Activated CD8-positive, alpha-beta memory T cell treated with anti-CD3 and anti-CD28 coated beads for 36 hours (primary cell): ENCODE data around the gene DCANP1. TPM values are rescaled to one million over a fixed set of nuclear protein-coding genes. Genes with fewer than 3 reads are reported as not detected.

Experiments
- CTCF ChIA-PET: fragments of 350-600 bp; sonication (Branson Sonifier 250); formaldehyde crosslinking; loops from one replicate; lab custom pipeline; 2021; ENCODE audit warnings: antibody characterized with exemption; lab: Charles Lee
- POLR2A ChIA-PET: fragments of 350-600 bp; sonication (Branson Sonifier 250); formaldehyde crosslinking; loops from one replicate; lab custom pipeline; 2021; ENCODE audit warnings: antibody characterized with exemption; lab: Charles Lee
- total RNA-seq, 2 experiments: library from RNA; stranded (reverse); gene quantifications; one replicate each; pipeline ENCODE4 v1.2.3, GENCODE V29; 2021

Gene DCANP1
- total RNA-seq, 2 experiments from 2014 or later, result not detected

DNA sequence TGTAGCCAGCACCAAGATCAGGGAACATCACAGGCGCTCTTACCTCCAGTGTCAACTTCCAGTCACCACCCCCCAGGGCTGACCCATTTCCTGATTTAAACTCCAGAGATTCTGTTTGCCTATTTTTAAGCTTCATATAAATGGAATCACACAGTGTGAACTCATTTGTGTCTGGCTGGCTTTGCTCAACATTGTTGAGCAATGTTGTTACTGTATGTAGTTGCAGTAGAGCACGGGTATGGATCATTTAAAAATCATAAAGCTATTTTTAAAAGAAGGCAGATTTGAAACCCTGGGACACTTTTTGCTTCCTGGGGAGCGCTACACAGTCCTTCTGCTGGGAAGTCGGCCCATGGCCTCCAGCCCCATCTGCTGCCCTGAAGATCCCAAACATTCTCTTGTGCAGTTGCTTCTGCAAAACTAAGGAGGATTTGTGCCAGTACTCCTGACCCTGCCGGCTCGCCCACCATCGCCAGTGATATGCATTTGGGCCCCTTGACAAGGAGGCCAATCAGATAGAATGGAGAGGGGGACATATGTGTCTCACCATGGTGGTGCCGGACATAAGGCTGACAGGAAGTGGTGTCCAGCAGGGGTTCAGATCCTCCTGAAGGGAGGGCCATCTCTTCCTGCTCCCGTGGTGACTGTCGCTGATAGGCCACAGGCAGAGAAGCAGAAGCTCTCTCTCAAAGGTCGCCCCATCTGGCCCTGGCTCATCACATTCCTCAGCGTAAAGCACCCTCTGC lies 13.3 kb downstream of the DCANP1 start:
- POLR2A ChIA-PET, result no interaction called here
- CTCF ChIA-PET, result no interaction called here

DNA sequence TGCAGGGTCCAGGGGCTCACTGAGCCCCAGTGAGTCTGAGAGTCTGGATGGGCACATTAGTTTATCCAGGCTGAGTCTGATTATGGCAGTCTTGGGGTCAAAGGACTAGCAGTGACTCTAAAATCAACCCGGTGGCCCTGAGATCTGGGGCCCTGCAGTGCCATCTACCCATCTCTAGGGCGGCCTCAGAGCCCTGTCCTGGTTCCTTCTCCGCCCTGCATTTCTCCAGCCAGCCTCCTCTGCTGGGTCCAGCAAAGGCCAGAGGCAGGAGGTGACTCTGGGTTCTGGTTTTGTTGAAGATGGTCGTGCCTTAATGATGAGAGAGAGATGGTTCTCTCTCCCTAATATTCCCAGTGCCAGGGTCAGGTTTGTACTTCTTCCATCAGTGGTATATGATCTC lies 15.0 kb downstream of the DCANP1 start:
- ChIA-PET CTCF (no interaction called here), POLR2A (no interaction called here)

DNA sequence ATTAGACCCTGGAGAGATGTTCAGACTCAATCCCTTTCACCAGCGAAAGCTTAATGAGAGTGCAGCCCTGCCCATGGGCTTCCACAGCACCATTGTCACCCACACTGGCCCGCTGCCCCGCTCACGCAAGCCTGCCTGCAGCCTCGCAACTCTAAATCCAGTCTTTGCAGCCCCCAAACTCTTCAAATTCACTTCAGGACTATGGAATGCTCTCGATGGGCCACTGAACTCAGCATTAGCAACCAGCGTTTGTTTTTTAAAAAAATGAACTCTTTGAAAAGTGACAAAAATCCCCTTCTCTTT lies 17.1 kb downstream of the DCANP1 start:
- ChIA-PET POLR2A (no interaction called here), CTCF (interaction anchor here (0.6 kb wide), 1 partner anchor 702 kb away, joined by 4 read pairs; no protein-coding TSS in a partner anchor)

DNA sequence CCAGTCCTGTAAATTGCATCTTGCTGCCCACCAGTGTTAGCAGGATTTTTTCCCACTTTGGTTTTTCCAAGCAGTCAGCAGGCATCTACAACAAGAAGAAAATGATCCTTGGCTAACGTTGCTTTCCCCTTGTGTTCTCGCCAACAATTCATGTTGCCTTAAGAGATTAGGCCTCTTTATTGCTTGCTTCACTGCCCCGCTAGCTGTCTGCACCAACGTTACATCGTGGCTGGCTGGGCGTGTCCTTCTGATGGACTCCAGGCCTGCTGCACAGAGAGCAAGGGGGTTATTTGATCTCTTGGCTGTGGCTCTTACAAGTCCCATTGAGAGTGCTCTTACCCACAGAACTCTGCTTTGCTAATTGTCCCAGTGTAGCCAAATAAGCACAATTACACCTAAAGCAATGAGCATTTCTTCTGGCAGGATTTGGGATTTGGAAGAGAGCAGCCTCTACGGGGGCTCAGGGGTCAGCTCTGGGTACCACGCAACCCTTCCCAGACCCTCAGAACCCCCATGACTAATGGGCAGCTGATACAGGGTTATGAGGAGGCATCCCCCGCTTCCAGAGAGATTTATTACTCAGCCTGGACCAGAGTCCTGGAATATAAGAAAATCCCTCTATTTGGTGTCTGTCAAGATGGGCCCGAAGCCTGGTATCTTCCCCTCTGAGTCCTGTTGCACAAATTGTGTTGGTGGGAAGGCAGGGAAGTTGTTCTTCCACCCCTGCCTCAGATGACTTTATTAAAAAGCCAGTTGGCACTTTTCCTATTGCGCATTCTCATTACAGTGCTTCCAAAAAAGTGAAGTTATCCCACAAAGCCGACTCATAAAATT lies 17.6 kb downstream of the DCANP1 start:
- ChIA-PET CTCF (interaction anchor here (0.6 kb wide), 1 partner anchor 702 kb away, joined by 4 read pairs; no protein-coding TSS in a partner anchor), POLR2A (no interaction called here)

DNA sequence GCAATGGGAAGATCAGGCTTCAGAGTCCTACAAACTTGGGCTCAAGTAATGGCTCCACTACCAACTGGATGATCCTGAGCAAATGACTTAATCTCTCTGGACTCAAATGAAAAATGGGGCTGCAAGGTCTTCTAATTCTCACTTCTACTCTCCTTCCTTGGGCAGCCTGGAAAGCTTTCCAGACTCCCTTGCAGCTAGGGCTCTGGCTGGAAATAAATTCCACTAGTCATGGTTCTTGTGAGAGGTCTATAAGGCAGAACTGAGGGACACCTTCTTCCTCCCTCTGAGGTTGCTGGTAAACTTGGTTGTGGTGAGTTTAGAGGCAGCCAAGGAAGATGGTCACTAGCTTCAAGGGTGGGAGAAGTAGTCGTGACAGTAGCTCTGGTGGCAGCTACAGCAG lies 18.6 kb downstream of the DCANP1 start:
- POLR2A ChIA-PET, result no interaction called here
- CTCF ChIA-PET, result no interaction called here

DNA sequence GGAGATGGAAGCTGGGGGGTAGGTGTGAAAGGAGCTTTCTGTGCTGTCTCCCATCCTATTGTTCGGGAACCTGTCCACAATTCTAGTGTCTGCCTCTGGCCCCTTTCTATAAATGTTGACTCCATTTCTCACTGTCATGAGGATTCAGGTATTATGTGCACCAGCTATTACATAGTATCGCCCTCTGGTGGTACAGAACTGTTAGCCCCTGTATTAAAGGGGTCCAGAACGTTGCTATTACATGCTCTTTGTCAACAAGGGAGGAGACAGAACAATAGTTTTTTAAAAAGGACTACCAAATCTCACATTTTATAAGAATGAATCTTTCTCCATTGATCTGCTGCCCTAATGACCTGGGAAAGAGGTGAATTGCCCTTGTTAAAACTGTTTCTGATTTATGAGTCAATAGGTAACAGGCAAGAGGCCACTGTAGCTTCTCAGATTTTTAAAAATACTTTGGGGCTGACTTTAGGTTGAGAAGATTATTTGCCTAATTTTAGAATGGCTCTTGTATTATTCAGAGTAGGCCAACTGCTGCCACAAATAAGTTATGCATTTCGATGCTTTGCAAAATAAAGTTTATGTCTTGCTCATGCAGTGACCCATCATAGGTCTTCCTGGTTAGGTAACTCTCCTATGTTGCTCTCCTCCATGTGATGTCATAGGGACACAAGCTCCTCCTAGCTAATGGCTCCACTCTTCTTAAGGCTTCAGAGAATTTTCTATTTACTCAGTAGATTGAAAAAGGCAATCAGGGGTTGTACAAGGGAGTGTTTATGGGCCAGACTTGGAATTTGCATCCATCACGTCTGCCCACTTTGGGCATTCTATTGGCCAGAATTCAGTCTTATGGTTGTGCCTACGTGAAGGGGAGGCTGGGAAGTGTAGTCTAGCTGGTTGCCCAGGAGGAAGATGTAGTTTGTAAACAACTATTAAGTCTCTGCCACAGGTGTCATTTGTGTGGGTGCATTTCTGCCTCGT lies 20.8 kb downstream of the DCANP1 start:
- POLR2A ChIA-PET, result no interaction called here

DNA sequence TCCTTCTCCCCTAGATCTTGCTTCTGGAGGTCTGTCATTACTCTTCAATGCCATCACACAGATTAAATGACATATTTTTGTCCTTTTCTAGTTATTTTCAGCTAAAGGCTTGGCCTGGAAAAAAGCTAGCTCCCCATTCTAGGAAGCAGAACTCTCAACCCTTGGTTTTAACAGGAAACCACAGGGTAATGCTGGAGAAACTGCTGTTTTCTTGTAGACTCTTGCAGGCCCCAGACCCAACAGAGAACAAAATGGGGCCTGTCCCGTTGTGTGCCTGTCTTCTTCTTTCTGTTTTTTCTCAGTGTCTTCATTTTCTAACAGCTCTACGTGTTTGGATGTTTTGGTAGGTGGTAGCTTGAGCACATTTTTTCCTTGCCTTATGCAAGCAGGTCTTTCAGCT lies 21.5 kb downstream of the DCANP1 start:
- CTCF ChIA-PET, result interaction anchor here (0.6 to 1.7 kb wide), 3 partner anchors 12 to 27 kb away, joined by 3 to 5 read pairs (median 5); no protein-coding TSS in a partner anchor
- POLR2A ChIA-PET, result no interaction called here

More for the DNA sequence above, 20.8 kb downstream of the DCANP1 start:
- CTCF ChIA-PET, result interaction anchor here (0.6 to 1.7 kb wide), 3 partner anchors 11 to 28 kb away, joined by 3 to 5 read pairs (median 5); no protein-coding TSS in a partner anchor

DNA sequence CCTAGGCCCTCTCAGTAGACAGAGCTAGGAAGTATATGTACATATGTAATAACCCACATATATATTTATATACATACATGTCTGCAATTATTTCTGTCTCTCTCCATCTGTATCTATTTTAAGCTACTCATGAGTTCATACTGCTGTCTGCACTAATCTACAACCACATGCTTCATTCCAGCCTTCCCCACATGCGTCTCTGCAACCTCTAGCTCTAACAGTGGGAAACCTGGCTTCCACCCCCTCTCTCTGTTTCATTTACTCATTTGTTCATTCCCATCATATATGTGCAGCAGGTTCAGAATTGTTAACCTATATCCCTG lies 23.3 kb downstream of the DCANP1 start:
- CTCF ChIA-PET, result no interaction called here
- POLR2A ChIA-PET, result no interaction called here

DNA sequence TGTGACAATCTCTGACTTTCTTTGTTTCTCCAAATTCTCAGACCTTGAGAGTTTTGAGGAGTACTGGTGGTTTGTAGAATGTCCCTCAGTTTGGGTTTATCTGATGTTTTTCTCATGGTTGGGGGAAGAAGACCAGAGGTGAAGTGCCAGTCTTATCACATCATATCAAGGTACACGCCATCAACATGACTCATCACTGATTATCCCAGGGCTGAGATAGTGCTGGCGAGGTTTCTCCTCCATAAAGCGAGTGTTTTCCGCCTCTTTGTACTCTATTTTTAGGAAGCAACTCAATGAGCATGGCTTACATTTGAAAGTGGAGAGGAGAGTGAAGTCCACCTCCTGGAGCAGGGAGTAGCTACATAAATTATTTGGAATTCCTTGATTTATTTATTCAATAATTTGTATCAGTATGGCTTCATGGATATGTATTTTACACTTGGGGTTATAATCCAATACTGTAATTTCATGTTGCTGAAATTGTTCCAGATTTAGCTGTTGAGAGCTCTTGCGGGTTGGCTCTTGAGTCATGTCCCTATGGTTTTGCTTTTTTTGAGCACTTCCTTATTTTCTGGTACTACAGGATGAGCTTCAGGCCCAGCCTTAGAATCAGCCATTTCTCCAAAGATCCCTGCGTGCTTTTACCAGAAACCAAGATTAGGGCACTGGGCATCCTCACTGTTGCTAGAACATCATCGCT lies 23.9 kb downstream of the DCANP1 start:
- ChIA-PET POLR2A (no interaction called here), CTCF (no interaction called here)

DNA sequence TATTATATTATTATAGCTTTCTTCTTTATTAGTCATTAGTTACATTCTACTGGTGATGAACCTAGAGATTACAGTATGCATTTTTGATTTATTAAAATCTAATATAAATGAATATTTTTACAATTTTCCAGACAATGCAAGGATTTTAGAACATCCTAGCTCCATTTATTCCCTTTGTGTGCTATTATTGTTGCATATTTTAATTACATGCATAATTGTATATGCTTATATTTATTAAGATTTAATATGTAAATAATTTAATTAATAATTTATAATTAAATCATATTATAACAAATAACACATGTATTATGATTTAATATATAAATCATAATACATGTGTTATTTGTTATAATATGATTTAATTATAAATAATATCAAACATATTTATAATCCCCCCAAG lies 24.7 kb downstream of the DCANP1 start:
- CTCF ChIA-PET, result no interaction called here
- POLR2A ChIA-PET, result no interaction called here

DNA sequence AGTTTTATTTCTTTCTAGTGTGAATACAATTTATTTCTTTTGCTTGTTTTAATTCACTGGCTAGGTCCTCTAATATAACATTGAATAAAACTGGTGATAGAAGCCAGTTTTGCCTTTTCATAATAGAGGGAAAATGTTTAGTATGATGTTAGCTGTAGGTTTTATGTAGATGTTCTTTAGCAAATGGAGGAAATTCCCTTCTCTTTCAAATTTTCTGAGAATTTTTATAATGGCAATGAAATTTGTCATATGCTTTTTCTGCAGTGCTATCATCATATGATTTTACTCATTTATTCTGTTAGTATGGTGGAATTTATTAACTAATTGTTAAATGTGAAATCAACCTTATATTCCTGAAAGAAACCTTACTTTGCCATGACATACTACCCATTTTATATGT lies 30.1 kb downstream of the DCANP1 start:
- ChIA-PET CTCF (no interaction called here), POLR2A (no interaction called here)

DNA sequence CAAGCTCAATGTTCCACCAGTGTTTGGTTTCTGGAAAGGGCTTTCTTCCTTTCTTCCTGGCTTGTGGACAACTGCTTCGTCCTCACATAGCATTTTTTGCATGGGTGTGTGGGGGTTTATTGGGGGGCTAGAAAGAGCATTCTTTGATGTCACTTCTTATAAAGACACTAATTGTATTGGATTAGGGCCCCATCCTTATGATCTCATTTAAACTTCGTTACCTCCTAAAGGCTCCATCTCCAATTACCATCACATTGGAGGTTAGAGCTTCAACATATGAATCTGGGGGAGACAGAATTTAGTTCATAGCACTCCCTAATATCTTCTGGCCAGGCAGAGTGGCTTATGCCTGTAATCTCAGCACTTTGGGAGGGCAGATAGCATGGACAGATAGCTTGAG lies 42.1 kb downstream of the DCANP1 start:
- ChIA-PET CTCF (no interaction called here), POLR2A (no interaction called here)

DNA sequence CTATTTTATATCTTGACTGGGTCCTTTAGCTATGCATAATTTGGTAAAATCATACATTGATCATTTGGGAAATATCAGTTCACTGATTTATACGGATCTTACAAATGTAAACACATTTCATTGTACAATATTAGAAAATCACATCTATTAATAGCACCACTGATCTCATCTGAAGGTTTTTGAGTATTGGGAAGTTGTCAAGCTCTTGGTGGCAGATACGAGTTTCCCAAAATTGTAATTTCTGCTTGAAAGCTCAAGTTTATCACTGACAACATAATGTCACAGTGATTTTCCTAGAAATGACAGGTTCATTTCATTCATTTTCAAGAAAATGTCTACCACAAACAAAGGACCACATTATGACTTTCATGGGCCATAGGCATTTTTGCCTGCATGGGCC lies 45.1 kb downstream of the DCANP1 start:
- ChIA-PET CTCF (no interaction called here), POLR2A (no interaction called here)

DNA sequence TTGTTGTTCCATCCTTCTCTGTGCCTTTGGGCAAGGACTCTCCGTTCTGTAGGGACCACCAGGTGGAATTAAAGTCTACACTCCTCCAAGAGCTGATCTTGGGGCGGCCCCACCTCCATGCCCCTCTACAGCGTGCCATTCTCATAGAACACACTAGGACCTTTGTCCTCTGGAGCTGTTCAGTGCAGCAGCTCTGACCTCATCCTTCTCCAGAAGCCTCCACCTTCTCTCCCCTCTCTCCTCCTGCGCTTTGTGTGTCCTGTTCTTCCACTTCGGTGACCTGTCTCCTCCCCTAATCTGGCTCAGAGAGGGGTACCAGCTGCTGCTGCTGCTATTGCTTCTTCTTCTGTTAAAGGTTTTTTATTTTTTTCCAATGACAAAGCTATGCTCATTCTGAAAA lies 46.3 kb downstream of the DCANP1 start:
- POLR2A ChIA-PET, result no interaction called here
- CTCF ChIA-PET, result no interaction called here

DNA sequence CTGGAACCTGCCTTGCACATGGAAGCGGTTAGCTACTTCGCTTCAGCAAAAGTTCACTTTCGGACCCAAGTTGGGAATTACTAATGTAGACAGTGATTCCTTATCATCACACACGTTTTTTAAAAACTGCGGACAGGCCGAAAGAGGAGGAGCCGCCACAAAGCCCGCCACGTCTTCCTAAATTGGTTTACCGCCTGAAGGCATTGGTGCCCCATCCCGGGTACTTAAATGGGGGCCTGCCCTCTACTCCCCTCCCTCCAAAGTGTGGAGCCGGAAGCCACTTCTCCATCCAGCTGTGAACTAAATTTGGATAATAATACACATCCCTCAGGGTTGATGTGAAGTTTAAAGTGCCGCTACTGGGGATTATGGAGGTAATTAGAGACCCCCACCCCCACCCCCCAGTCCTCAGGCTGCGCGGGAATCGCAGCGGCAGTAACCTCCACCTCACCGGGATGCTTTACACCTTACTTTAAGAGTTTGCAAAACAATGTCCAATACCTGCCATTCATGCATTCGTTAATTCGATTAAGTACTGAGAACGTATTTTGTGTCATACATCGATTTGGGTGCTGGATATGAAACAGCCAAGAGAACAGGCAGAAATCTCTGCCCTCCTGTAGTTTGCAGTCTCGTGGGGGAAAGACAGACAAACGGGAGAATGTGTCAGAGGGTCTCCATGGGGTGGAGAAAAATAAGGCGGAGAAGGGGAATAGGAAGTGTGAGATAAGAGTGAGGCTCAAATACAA lies 47.2 kb downstream of the DCANP1 start:
- ChIA-PET CTCF (no interaction called here), POLR2A (no interaction called here)

DNA sequence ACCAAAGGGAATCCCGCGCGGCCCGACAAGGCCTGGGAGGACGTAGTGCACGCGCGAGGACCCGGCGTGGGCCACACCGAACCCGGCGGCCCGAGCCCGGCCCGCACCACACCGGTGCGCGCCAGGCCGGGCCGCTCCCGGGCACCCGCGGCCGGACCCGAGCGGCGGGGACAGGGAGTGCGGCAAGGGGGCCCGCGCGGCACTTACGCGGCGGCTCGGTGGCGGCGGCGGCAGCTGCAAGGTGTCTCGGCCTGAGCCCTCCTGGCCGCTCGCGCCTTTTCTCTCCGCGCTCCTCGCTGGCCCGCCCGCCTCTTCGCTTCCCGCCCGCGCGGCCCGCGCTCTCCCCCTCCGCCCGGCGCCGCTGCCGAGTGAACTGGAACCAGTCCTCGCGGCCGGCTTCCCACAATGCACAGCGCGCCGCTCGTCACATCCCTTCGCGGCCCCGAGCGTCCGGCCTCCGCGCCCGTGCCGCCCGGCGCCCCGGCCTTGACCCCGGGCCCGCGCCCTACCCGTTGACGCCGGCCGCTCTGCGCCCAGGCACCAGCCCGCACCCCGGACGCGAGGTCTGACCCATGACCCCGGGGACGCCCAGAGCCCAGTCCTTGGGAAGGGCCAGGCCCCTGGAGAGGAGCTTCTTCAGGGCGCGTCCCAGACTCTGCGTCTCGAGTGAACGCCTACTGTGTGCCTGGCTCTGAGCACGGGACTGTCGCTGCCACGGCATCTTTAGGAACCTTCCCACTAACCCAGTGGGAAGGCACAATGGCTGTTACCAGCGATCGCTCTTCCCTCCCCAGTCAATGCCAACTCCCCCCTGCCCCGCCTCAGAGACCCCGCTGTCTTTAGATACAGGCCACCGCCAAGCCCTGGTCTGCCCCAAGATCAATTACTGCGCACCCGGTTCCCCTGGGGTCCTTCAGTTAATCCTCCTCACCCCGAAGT lies 48.0 kb downstream of the DCANP1 start, which contains the start of gene MACROH2A1:
Gene MACROH2A1 (minus strand): TSS at position 377 of the 939 bp plus-strand sequence. CDS start 10,138 bp downstream, outside the sequence.
- POLR2A ChIA-PET, result no interaction called here
- CTCF ChIA-PET, result interaction anchor here (0.8 kb wide), 1 partner anchor 27 kb away, joined by 3 read pairs; no protein-coding TSS in a partner anchor
